Activated T-cell treated with anti-CD3 and anti-CD28 coated beads, Interleukin-2, amount 50 U/mL, for 1 hour (primary cell): ENCODE data around the gene MINDY4.

Source experiments
- DNase-seq: peaks from one replicate; pipeline ENCODE4 v3.0.0-alpha.2; 2020

MINDY4 gene

GRCh38 chr7:30859202-30859939 lies 88.2 kb downstream of the MINDY4 start:
- no peak for DNase-seq

- DNase-seq: no peak
Measured at GRCh38 chr7:30859940-30860496, 88.8 kb downstream of the MINDY4 start.

- no peak for DNase-seq
Measured at GRCh38 chr7:30861612-30862011, 90.4 kb downstream of the MINDY4 start.

- DNase-seq: no peak
Measured at GRCh38 chr7:30862995-30863705, 91.9 kb downstream of the MINDY4 start.

GRCh38 chr7:30863706-30864035 lies 92.5 kb downstream of the MINDY4 start:
- DNase-seq: no peak

GRCh38 chr7:30864101-30864500 lies 92.9 kb downstream of the MINDY4 start:
- DNase-seq: no peak

- DNase-seq: no peak
Measured at GRCh38 chr7:30865076-30865475, 93.9 kb downstream of the MINDY4 start.

GRCh38 chr7:30865821-30866220 lies 94.6 kb downstream of the MINDY4 start:
- DNase-seq: no peak

- DNase-seq: no peak
Measured at GRCh38 chr7:30866939-30867338, 95.7 kb downstream of the MINDY4 start.

- DNase-seq: no peak
Measured at GRCh38 chr7:30867483-30867882, 96.3 kb downstream of the MINDY4 start.

- no peak for DNase-seq
Measured at GRCh38 chr7:30869794-30870611, 98.8 kb downstream of the MINDY4 start.

- no peak for DNase-seq
Measured at GRCh38 chr7:30870821-30871518, 99.8 kb downstream of the MINDY4 start.

- no peak for DNase-seq
Measured at GRCh38 chr7:30871655-30872054, 100.4 kb downstream of the MINDY4 start.

GRCh38 chr7:30873207-30873606 lies 102.0 kb downstream of the MINDY4 start:
- DNase-seq: no peak

GRCh38 chr7:30873656-30874055 lies 102.4 kb downstream of the MINDY4 start:
- no peak for DNase-seq

GRCh38 chr7:30874656-30875302 lies 103.6 kb downstream of the MINDY4 start:
- DNase-seq: no peak

- DNase-seq: no peak
Measured at GRCh38 chr7:30877015-30877769, 106.0 kb downstream of the MINDY4 start.

GRCh38 chr7:30877993-30878392 lies 106.8 kb downstream of the MINDY4 start:
- DNase-seq: no peak

GRCh38 chr7:30879139-30880124 lies 108.2 kb downstream of the MINDY4 start:
- no peak for DNase-seq

GRCh38 chr7:30880125-30880720 lies 109.0 kb downstream of the MINDY4 start:
- DNase-seq: no peak
